K562 (cell line): ENCODE data around the gene HDLBP. TPM values are rescaled to one million over a fixed set of nuclear protein-coding genes. Genes with fewer than 3 reads are reported as not detected.

Experiments
- ATAC-seq: fragments of 200-7000 bp; cut with Tn5 transposase; 3 replicates; pipeline ENCODE4 v1.9.1; 2020; ENCODE audit warnings: moderate library complexity
- BruUV-seq: library from RNA; stranded (reverse); fragments of 400-500 nt; replicated peaks from 2 replicates; lab custom pipeline; 2021; lab: Mats Ljungman, UMichigan
- CTCF ChIA-PET: fragments of 300-600 bp; formaldehyde crosslinking; extraction: SDS; loops from one replicate; lab custom pipeline; 2021; ENCODE audit warnings: low intra/inter-chr PET ratio; lab: Yijun Ruan, JAX
- POLR2A ChIA-PET: fragments of 300-600, 350-650 bp; sonication (Branson Sonifier 250); formaldehyde crosslinking; extraction: SDS; loops from one replicate; lab custom pipeline; 2021; ENCODE audit warnings: antibody characterized with exemption, inconsistent platforms; lab: Yijun Ruan, JAX
- DNase-seq, 4 experiments: peaks; one replicate each; pipeline versions ENCODE4 v3.0.0 to v3.0.0-alpha.2; 2011 to 2018; ENCODE audit warnings: low spot score in 3 of 4, mixed read lengths in 3 of 4; ENCODE audit errors: extremely low read depth in 1 of 4
- FAIRE-seq: peaks from 2 replicates; lab custom pipeline; 2011; peaks lifted over from hg19 to GRCh38; lab: Jason Lieb, UNC
- H2AFZ ChIP-seq: 2 replicates; pipeline ENCODE4 v1.6.0; 2011; ENCODE audit warnings: low read depth, low read length, control low read depth, inconsistent platforms
- H3K27ac ChIP-seq: fragments of 200-600 bp; 3 replicates; pipeline ENCODE4 v1.8.0; 2011; ENCODE audit warnings: low read depth, mild to moderate bottlenecking, control low read depth, inconsistent platforms, low read length, moderate library complexity, mixed read lengths; ENCODE audit errors: extremely low read depth
- H3K27me3 ChIP-seq, 2 experiments: fragments of 300-600 bp in 1 of 2; 2 replicates in 1 of 2; 3 replicates in 1 of 2; pipeline versions ENCODE4 v1.6.0 to v1.8.0; 2011; ENCODE audit warnings: inconsistent platforms in 2 of 2, low read length in 2 of 2, mild to moderate bottlenecking in 1 of 2, mixed read lengths in 1 of 2, moderate library complexity in 1 of 2; ENCODE audit not compliant: control insufficient read depth in 2 of 2, insufficient read depth in 2 of 2
- H3K36me3 ChIP-seq: fragments of 300-600 bp; 3 replicates; pipeline ENCODE4 v1.8.0; 2011; ENCODE audit warnings: mild to moderate bottlenecking, low read length, inconsistent platforms; ENCODE audit not compliant: control insufficient read depth, insufficient read depth
- H3K4me1 ChIP-seq, 2 experiments: fragments of 200-600 bp in 1 of 2; replicated peaks in 1 of 2; 2 replicates in 1 of 2; 3 replicates in 1 of 2; pipeline versions ENCODE4 v1.5.1 to v1.8.0; 2011; ENCODE audit warnings: inconsistent platforms in 2 of 2, low read length in 2 of 2, mild to moderate bottlenecking in 1 of 2, mixed read lengths in 1 of 2, moderate library complexity in 1 of 2; ENCODE audit not compliant: control insufficient read depth in 2 of 2, insufficient read depth in 2 of 2
- H3K4me2 ChIP-seq: 2 replicates; pipeline ENCODE4 v1.6.1; 2011; ENCODE audit warnings: low read length, control low read depth, inconsistent platforms, mixed read lengths; ENCODE audit not compliant: insufficient read depth
- H3K4me3 ChIP-seq: fragments of 200-600 bp; sonication (generic), shearing (Covaris generic); 2 replicates; pipeline ENCODE4 v1.5.1; 2016; ENCODE audit warnings: control low read depth, inconsistent platforms
- H3K79me2 ChIP-seq: fragments of 200-600 bp; 3 replicates; pipeline ENCODE4 v1.8.0; 2011; ENCODE audit warnings: low read length, inconsistent platforms; ENCODE audit not compliant: control insufficient read depth, insufficient read depth
- H3K9ac ChIP-seq, 2 experiments: 2 replicates each; pipeline versions ENCODE4 v1.6.0 to v1.6.1; 2011; ENCODE audit warnings: low read depth in 2 of 2, low read length in 2 of 2, control low read depth in 1 of 2, inconsistent platforms in 1 of 2, mild to moderate bottlenecking in 1 of 2, mixed read lengths in 1 of 2; ENCODE audit not compliant: insufficient read depth in 1 of 2
- H3K9me1 ChIP-seq: one replicate; pipeline ENCODE4 v1.6.0; 2011; ENCODE audit warnings: inconsistent platforms, mild to moderate bottlenecking, low read length, moderate library complexity; ENCODE audit not compliant: control insufficient read depth, insufficient read depth
- H3K9me3 ChIP-seq: replicated peaks from 2 replicates; pipeline ENCODE4 v1.5.1; 2011; ENCODE audit warnings: low read depth, low read length, inconsistent platforms; ENCODE audit not compliant: control insufficient read depth, insufficient read depth
- H4K20me1 ChIP-seq: replicated peaks from 2 replicates; pipeline ENCODE4 v1.6.1; 2011; ENCODE audit warnings: low read length, inconsistent platforms, mixed read lengths; ENCODE audit not compliant: control insufficient read depth, insufficient read depth
- NFYB ChIP-seq: IDR thresholded peaks from 2 replicates; pipeline ENCODE4 v1.6.1; 2011; ENCODE audit warnings: mild to moderate bottlenecking, moderate library complexity; ENCODE audit not compliant: insufficient read length; ENCODE audit errors: extremely low read depth
- PTTG1 ChIP-seq: fragments of 450-650 bp; IDR thresholded peaks from 2 replicates; pipeline ENCODE4 v1.6.1; 2016; ENCODE audit warnings: low read depth, mild to moderate bottlenecking, missing genetic modification characterization, missing compliant biosample characterization
- WGBS: fragments of 100-300 bp; shearing (Covaris generic); methylation state at CpG from one replicate; pipeline ENCODE4 v1.1.6; 2016; ENCODE audit warnings: low coverage, mixed read lengths; ENCODE audit not compliant: insufficient coverage; ENCODE audit errors: missing lambda C conversion rate; 5-methylcytosine and 5-hydroxymethylcytosine counted together
- in situ Hi-C: fragments of 300-500 bp; cut with MboI; formaldehyde crosslinking; loops from 4 replicates; pipeline ENCODE4 v1.15.0; 2018; ENCODE audit warnings: inconsistent platforms, mixed read lengths
- intact Hi-C: fragments of 100-400 bp; cut with micrococcal nuclease; formaldehyde crosslinking; loops from 2 replicates; pipeline ENCODE4 v1.14.2; 2022
- polyA plus RNA-seq, 8 experiments: library from polyadenylated mRNA; depleted of rRNA in 4 of 8; stranded (reverse) in 5 of 8; unstranded in 3 of 8; fragments of >200 nt; fragmentation: Nextera tagmentation in 2 of 8; fragmentation: Illumina TruSeq in 1 of 8; extraction: Ambion mirVana in 2 of 8; extraction: Trizol in 1 of 8; gene quantifications; 2 replicates each; pipeline versions ENCODE4 v1.2.1 to v1.2.3, GENCODE V29; 2011 to 2014; ENCODE audit warnings: inconsistent platforms in 1 of 8, missing spikeins in 1 of 8
- total RNA-seq, 7 experiments: library from RNA; depleted of rRNA in 6 of 7; stranded (reverse); fragments of >200 nt in 6 of 7; fragmentation: Illumina TruSeq in 2 of 7; extraction: Trizol in 2 of 7; gene quantifications; 2 replicates each; pipeline versions ENCODE4 v1.2.1 to v1.2.3, GENCODE V29; 2011 to 2021; ENCODE audit warnings: low replicate concordance in 1 of 7

The HDLBP gene
- total and polyA plus RNA-seq, 9 of the 15 experiments (the other 6 are each of a cell fraction or from before 2014, with no cell fraction given) = 24.4 to 378 (median 146) TPM

DNA sequence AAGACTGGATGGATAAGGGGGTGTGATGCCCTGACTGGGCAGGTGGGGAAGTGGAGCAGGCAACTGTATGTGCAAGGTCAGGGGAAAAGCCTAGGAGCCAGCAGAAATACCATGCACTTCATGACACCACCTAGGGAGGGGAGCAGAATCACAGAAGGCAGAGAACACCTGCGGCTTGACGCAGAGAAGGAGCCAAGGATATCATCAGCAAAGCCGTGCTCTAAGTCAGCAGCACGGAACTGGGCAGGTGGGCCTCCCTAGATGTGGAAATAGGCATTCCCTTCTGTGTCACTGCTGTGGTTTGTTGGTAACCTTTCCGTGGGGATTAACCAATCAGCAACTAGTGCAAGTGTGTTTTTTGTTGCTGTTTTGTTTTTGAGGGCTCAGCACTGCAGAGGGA, 41.3 kb downstream of the HDLBP start:
- no TSS peak for BruUV-seq
- peaks cover 0 to 18% of the 10 kb centered on the region in 2 experiments; a peak in 4 of 5 replicates for H3K4me1 ChIP-seq
- ChIA-PET CTCF (no interaction called here), POLR2A (no interaction called here)
- H3K4me2 ChIP-seq = no peak overlapping the region
- no peaks in the 10 kb centered on the region for H3K9me1 ChIP-seq
- FAIRE-seq (no peak), DNase-seq (no peak), ATAC-seq (no peak; the same call in 2 of the 3 replicates)
- in situ Hi-C loops = no loop called here
- H3K79me2 ChIP-seq = peaks cover 95% of the 10 kb centered on the region
- H2AFZ ChIP-seq = no peak overlapping the region
- intact Hi-C loops = no loop called here
- WGBS = 86% methylated on average over 3 of the region's 5 CpGs
- peaks cover 20% of the 10 kb centered on the region; the same call in 1 of the 3 replicates for H3K36me3 ChIP-seq
- H3K27me3 ChIP-seq = no peaks in the 10 kb centered on the region
- no peak overlapping the region for H3K27ac ChIP-seq
- H4K20me1 ChIP-seq = peaks cover 18% of the 10 kb centered on the region
- no peaks in the 10 kb centered on the region for H3K9me3 ChIP-seq
- TF ChIP-seq PTTG1 (tag) (no peak), NFYB (peak; percentile 17)
- H3K9ac ChIP-seq = no peak overlapping the region
- H3K4me3 ChIP-seq = no peak overlapping the region

DNA sequence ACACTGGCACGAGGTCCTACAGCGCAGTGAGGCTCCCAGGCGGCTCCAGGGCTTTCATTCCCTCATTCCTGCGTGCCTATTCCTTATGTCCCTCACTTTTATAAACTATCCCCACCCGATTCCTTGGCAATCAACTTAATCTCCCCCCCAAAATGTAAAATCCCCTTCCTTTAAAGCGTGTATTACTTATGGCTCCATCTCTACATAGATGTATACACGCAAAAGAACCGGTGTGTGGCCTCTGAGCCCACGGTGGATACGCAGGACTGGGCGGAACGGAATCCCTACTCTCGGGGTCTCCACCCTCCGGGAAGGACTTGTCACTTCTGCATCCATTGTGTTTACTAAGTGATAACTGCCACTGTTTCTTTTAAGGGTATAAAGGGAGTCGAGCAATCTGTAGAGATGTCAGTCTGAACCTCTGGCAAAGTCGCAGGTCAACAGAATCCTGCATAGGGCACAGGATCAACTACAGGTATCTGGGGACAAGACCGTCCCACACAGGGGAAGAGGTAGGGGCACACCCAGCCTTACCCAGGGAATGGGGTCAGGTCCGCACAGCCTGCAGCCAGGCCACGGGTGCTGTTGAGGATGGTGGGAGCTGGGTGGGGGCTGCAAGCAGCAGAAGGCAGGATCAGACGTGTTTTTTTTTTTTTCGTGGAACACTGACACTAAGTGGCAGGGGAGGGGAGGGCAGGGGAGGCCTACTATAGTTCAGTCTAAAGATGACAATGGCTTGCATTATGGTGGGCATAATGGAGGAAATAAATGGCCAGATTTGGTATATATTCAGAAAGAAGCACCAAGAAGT, 42.1 kb downstream of the HDLBP start:
- peak overlapping the region; percentile 39; the same call in 1 of the 3 replicates for H3K27ac ChIP-seq
- H4K20me1 ChIP-seq = peaks cover 22% of the 10 kb centered on the region
- CTCF ChIA-PET = no interaction called here

More for the DNA sequence above, 42.1 kb downstream of the HDLBP start:
- intact Hi-C loops = no loop called here
- Histone ChIP-seq H3K4me1 (peaks cover 0 to 18% of the 10 kb centered on the region in 2 experiments; a peak in 4 of 5 replicates), H3K79me2 (peaks cover 94% of the 10 kb centered on the region), H2AFZ (no peak overlapping the region), H3K4me3 (peak overlapping the region; percentile 50), H3K9ac (peak overlapping the region; percentile 59 to 89; a peak in 3 of 4 replicates), H3K36me3 (peaks cover 27% of the 10 kb centered on the region; the same call in 1 of the 3 replicates), H3K9me3 (no peaks in the 10 kb centered on the region), H3K27me3 (no peaks in the 10 kb centered on the region), H3K9me1 (no peaks in the 10 kb centered on the region), H3K4me2 (peak overlapping the region; percentile 66)
- POLR2A ChIA-PET = no interaction called here
- in situ Hi-C loops = no loop called here
- 80% methylated on average over 15 of the region's 21 CpGs for WGBS
- DNase-seq = no peak
- no TSS peak for BruUV-seq
- ATAC-seq = no peak
- no peak for FAIRE-seq
